NAMALWA (cell line): Measurements from ENCODE around the gene ZFR.
"Not testable (repeated sequence)": the region's sequence is repeated elsewhere in the genome, so short reads cannot be mapped to it uniquely, and the experiment has no call there.

Experiments used
- DNase-seq: peaks from one replicate; pipeline ENCODE4 v3.0.0-alpha.2; 2015; ENCODE audit warnings: low spot score

Gene ZFR

GRCh38 chr5:32406650-32407049 is 37.9 kb downstream of the ZFR start:
- DNase-seq = no peak

DNA sequence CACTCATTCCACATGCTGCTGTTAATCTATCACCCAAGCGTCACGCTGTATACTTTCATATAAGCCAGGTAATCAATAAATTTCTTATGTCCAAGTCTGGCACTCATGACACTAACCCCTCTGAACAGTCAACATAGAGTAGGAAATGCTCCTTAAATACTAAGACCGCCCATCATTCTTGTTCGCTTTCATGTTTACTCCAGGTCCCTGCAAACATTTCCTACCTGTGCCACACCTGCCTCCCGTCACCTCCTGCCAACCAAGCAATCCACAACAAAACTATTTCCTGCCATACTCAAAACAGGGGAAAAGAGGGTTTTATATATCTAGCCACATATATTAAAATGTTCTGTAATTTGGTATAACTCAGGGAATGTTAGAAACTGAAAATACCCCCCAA is 39.0 kb downstream of the ZFR start:
- DNase-seq = no peak

- no peak for DNase-seq
Measured at GRCh38 chr5:32403760-32404159, 40.8 kb downstream of the ZFR start.

GRCh38 chr5:32400401-32400800 is 44.1 kb downstream of the ZFR start:
- no peak for DNase-seq

DNA sequence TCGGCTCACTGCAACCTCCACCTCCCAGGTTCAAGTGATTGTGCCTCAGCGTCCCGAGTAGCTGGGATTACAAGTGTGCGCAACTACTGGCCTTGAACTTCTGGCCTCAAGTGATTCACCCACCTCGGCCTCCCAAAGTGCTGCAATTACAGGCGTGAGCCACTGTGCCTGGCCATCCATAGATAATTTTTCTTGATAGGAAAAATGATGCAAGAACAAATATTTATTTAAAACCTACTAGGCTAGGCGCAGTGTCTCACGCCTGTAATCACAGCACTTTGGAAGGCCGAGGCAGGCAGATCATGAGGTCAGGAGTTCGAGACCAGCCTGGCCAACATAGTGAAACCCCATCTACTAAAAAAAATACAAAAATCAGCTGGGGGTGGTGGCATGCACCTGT is 45.8 kb downstream of the ZFR start:
- DNase-seq = not testable (repeated sequence)

- no peak for DNase-seq
Measured at GRCh38 chr5:32394981-32395380, 49.6 kb downstream of the ZFR start.

GRCh38 chr5:32392039-32392438 is 52.5 kb downstream of the ZFR start:
- DNase-seq = no peak

- no peak for DNase-seq
Measured at GRCh38 chr5:32390819-32391591, 53.5 kb downstream of the ZFR start.

DNA sequence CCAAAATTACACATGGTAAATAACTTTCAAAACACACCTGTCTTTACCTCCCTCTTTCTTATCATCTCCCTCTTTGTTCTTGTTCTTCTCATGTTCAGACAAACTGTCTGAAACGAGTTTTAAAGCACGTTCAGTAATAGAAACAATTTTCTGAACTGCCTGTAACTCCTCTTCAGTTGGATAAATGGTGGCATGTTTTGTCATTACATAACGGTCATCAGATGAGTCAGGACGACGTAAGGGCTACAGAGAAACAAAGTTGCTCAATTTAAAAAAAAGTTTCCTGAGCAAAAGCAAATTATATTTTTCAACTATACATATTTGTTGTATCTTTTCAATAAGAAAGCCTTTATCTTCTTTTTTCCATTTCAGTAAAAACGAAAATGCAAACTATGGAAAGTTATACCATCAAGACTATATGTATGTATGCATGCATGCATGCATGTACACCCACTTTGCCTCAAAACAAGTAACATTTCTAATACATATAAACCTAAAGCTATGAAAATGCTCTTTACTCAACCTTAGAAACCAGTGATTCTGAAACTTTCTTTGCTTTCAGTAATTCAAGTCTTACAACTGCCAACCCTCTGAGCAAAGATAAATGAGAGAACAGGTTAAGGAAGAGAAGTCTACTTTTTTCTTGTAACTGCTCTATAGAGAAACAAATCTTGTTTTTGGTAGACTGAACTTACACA is 56.0 kb downstream of the ZFR start:
- no peak for DNase-seq

DNA sequence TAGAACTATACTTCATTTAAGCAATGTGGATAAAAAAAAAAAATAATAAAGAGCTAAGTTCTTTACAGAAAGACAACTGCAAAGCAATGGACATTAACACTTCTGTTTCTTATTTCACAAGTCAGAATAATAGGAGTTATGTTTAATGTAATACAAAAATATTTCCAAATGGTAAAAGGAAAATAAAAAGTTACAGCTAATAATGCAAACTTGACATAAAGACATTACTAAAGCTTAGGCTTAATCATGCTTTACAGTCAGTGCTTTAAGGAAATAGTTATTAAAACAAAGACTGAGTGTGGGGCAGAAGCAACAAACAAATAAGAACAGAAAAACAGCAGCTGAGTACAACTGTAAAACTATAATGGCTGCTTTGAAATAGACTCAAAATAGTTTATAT is 56.7 kb downstream of the ZFR start:
- DNase-seq = no peak

DNA sequence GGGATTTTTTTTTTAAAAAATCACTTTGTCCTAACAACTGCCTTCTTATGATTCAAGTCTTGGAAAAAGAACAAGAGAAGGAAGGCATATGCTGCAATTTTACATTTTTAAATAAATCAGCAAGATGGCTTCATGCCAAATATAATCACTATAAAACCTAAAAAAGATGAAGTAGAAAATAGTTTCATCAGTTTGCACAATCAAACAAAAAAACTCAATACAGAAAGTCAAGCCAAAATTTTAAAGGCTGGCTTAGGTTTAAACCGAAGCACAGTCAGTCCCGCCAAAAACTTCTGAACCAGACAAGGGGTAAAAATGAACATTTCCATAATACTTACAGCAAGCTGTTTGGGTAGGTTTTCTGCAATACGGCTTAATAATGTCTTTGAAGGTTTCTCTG is 57.3 kb downstream of the ZFR start:
- no peak for DNase-seq

DNA sequence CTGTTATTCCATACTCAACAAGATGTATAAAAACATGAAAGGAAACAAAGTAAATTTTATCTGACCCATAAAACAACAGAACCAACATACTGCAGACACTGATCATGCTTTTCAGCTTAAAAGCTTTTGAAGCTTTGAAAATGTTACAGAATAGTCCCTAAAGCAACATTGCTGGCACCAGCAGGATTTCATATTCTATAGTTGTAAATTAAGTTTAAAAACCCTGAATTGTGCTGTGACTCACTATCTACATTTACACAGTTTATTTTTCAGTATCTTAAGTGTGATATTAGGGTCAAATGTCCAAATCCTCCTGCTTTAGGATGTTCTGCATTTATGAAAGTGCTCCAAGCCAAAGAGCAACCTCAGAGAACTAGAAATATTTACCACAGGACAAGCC is 59.9 kb downstream of the ZFR start:
- no peak for DNase-seq

DNA sequence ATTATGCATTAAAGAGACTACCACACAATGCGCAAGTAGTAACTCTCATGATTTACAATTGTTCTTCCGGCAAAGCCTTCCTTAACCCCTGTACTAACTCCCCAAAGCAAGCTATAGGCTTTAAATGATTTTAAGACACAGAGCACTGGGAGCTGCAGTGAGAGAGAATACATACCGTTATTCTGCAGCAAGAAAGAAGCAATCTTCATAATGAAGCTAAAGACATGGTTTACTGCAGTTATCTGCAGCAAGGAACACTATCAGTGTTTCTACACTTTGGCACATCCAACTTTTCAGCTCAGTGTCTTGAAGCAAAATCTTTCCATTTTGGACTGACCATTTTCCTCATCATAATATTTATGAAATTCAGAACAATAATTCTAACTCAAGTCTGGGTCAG is 61.0 kb downstream of the ZFR start:
- no peak for DNase-seq

GRCh38 chr5:32383065-32383464 is 61.5 kb downstream of the ZFR start:
- DNase-seq = no peak

DNA sequence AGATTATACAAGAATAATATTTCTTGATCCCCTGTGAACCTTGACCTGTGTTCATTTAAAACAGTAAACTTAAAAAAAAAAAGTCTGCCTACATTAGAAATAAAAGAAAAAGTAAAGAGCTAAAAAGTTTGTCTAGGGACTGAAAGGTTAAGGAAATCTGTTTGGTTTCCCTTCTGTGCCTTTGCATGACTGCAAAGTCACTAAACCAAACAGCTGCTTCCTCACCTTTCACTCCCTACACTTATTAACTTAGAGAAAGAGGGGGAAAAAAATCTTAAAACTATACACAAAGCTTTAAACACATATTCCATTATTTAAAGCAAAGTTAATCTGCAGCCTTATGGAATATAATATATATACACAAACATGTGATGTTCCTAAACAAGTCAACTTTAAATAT is 65.1 kb downstream of the ZFR start:
- DNase-seq = no peak

DNA sequence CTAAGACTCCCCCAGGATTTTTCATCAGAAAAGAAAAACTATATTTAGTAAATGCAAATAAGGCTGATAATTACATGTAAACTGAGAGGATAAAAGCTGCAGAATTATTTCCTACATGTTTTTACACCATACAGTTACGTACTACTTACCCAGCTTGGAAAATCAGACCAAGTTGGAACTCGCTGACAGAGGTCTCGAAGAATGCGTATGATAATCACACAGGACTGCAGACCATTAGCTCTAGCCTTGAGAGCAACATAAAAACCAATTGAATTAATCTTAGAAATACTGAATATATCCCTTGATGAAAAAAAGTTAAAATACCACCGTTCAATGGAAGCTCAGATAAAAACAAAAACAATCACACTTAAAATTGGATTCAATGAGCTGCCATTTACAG is 65.6 kb downstream of the ZFR start:
- DNase-seq = no peak

DNA sequence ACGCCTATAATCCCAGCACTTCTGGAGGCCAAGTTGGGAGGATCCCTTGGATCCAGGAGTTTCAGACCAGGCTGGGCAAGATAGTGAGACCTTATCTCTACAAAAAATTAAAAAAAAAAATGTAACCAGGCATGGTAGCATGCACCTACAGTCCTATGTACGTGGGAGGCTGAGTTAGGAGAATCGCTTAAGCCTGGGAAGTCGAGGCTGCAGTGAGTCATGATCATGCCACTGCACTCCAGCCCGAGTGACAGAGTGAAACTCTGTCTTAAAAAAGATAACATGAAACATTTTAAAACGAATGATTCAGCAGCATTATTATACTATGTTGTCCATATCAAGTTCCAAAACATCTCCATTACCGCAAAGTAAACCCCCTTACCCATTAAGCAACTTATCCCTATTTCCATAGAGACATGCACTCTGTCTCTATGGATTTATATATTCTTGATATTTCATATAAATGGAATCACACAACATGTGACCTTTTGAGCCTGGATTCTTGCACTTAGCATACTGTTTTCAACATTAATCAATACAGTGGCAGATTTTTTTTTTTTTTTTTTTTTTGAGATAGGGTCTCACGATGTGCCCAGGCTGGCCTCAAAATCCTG is 74.9 kb downstream of the ZFR start:
- DNase-seq = no peak

DNA sequence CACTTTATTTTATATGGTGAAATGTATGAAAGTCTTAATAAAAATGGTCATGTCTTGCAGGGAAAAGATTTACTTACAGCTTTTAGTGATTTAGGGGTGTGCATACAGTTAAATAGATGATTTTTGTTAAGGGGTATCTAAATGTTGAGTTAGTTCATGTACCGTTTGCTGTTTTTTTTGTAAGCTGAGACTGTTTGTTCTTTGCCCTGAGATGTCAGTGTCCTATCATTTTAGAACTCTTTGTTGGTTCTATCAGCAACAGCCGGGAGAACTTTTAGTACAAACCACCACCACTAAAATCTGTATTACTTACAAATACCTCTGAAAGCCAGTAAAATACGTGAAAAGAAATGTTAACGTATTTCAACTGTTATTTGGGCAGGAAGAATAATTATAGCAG is 75.5 kb downstream of the ZFR start:
- DNase-seq = no peak

- DNase-seq = not testable (repeated sequence)
Measured at GRCh38 chr5:32367271-32367670, 77.3 kb downstream of the ZFR start.

DNA sequence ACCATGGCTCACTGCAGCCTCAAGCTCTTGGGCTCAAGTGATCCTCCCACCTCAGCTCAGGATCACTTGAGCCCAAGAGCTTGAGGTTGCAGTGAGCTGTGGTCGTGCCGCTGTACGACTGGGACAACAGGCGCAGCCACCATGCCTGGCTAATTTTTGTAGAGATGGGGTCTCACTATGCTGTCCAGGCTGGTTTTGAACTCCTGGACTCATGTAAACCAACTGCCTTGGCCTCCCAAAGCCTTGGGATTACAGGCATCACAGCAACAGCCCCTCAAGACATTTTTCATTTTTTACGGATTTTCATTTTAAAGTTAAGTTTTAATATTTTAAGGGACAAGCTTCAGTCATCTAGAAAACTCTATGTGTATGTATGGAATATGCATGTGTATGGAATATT is 78.9 kb downstream of the ZFR start:
- no peak for DNase-seq

DNA sequence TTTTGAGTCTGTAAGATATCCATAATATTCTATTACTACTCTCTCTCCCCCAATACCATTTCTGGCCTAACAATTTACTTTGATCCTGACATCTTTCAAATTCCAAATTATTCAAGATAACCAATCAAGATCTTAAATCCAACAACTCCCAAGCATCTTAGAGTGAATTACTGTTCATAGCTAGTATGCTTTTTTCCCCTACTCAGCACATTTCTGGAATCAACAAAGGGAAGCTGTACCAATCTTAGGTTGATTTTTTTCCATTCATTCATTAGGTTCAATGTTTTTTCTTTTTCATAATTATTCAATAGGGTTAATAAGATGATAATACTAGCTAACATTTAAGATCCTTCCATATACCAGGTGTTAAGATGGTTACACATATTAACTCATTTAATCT is 81.5 kb downstream of the ZFR start:
- DNase-seq = no peak

DNA sequence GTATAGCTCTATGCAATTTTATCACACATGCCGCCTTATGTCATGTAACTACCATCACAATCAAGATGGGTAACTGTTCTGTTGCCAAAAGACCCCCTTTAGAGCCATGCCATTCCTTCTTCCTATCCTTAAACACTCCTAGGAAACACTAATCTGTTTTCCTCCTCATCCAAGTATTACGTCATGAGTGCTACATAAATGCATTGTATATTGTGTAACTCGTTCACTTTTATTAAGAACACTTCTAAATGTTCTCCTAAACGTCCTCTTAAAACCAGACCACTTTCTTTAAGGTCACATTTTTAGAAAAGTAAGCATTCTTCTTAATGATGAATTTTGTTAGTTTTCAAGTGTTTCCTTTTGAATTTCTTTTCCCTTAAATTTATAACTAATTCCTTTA is 82.0 kb downstream of the ZFR start:
- DNase-seq = no peak

GRCh38 chr5:32360906-32361305 is 83.6 kb downstream of the ZFR start:
- DNase-seq = no peak

DNA sequence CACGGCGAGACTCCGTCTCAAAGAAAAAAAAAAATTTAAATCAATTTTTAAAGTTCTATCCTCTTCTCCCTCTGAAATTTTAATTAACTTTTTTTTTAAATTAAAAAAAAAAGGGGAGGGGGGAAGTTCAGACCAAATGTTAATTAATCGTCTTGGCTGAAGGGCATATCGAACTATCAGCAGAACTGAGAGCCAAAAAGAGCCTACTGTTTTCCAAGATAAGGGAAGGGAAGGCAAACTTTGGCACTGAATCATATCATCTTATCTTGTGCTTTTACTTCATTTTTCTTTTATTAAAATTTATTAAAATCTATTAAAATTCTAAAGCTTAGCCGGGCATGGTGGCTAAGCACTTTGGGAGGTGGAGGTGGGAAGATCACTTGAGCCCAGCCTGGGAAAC is 85.9 kb downstream of the ZFR start:
- DNase-seq = no peak
